ENCODE data around the gene TAB2.

DNA sequence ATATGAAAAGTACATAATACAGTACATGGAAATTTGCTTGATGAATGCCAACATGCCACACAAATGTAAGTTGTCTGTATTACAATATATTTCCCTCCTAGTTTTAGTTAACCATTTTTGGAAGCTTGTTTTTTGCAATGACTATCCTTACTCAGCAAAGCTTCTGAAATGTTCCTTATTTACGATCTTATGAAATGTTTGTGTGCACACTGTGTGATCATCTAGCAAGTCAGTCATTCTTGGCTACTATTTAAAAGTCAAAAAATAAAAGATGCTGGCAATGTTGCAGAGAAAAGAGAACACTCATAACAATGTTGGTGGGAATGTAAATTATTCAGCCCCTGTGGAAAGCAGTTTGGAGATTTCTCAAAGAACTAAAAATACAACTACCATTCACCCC lies 116.4 kb downstream of the TAB2 start:
- no peak for TF ChIP-seq CTCF (conservative IDR thresholded peaks at IDR 0.05; ENCODE audit: low read depth in 2 of 2)
- TF ChIP-seq, protein P1, sequence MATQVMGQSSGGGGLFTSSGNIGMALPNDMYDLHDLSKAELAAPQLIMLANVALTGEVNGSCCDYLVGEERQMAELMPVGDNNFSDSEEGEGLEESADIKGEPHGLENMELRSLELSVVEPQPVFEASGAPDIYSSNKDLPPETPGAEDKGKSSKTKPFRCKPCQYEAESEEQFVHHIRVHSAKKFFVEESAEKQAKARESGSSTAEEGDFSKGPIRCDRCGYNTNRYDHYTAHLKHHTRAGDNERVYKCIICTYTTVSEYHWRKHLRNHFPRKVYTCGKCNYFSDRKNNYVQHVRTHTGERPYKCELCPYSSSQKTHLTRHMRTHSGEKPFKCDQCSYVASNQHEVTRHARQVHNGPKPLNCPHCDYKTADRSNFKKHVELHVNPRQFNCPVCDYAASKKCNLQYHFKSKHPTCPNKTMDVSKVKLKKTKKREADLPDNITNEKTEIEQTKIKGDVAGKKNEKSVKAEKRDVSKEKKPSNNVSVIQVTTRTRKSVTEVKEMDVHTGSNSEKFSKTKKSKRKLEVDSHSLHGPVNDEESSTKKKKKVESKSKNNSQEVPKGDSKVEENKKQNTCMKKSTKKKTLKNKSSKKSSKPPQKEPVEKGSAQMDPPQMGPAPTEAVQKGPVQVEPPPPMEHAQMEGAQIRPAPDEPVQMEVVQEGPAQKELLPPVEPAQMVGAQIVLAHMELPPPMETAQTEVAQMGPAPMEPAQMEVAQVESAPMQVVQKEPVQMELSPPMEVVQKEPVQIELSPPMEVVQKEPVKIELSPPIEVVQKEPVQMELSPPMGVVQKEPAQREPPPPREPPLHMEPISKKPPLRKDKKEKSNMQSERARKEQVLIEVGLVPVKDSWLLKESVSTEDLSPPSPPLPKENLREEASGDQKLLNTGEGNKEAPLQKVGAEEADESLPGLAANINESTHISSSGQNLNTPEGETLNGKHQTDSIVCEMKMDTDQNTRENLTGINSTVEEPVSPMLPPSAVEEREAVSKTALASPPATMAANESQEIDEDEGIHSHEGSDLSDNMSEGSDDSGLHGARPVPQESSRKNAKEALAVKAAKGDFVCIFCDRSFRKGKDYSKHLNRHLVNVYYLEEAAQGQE (IDR thresholded peaks at IDR 0.05; ENCODE audit: unreplicated experiment) = no peak
- no peak for TF ChIP-seq ZNF331 (CRISPR knock-in tag; IDR thresholded peaks at IDR 0.05; ENCODE audit: low read depth)
- no peak for TF ChIP-seq EZH2 (IDR thresholded peaks at IDR 0.05; ENCODE audit: low read depth, unreplicated experiment)
- TF ChIP-seq NANOG (IDR thresholded peaks at IDR 0.05; ENCODE audit: borderline replicate concordance) = no peak
- TF ChIP-seq JUNB (IDR thresholded peaks at IDR 0.05; ENCODE audit: unreplicated experiment) = no peak
